ENCODE measurements around the gene NTRK1.

NTRK1 gene

DNA sequence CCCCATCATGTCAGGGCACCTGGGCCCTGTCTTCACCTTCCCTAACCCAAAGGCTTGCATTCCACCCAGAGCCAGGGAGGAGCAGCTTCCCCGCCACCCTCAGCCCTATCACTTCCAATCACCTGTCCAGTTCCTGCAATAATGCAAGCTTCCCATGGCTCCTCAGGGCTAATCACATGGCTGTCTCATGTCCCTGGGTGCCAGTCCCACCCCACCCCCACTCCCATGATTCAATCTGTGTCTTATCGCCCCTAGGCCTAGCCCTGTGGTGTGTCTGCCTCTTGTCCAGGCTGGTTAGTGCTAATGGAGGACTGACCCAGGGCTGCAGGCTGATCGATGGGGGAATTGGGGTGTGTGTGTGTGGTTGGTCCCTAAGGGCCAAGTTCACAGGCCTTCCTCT, 21.9 kb downstream of the NTRK1 start:
- Histone ChIP-seq H3K9ac (no peak overlapping the region), H3K4me3 (ENCODE audit: low read depth, low read length) (no peak overlapping the region), H3K36me3 (ENCODE audit: control insufficient read depth, insufficient read depth, low read length) (no peaks in the 10 kb centered on the region), H3K4me1 (no peaks in the 10 kb centered on the region), H2AFZ (no peak overlapping the region), H3K4me2 (ENCODE audit: low read length) (no peak overlapping the region), H3K27ac (no peak overlapping the region), H3K79me2 (no peaks in the 10 kb centered on the region), H3K9me3 (ENCODE audit: control insufficient read depth, low read length) (no peaks in the 10 kb centered on the region), H3K27me3 (ENCODE audit: control insufficient read depth, insufficient read depth, low read length) (no peaks in the 10 kb centered on the region)
- TF ChIP-seq, protein P1, sequence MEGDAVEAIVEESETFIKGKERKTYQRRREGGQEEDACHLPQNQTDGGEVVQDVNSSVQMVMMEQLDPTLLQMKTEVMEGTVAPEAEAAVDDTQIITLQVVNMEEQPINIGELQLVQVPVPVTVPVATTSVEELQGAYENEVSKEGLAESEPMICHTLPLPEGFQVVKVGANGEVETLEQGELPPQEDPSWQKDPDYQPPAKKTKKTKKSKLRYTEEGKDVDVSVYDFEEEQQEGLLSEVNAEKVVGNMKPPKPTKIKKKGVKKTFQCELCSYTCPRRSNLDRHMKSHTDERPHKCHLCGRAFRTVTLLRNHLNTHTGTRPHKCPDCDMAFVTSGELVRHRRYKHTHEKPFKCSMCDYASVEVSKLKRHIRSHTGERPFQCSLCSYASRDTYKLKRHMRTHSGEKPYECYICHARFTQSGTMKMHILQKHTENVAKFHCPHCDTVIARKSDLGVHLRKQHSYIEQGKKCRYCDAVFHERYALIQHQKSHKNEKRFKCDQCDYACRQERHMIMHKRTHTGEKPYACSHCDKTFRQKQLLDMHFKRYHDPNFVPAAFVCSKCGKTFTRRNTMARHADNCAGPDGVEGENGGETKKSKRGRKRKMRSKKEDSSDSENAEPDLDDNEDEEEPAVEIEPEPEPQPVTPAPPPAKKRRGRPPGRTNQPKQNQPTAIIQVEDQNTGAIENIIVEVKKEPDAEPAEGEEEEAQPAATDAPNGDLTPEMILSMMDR (IDR thresholded peaks at IDR 0.05): no peak

DNA sequence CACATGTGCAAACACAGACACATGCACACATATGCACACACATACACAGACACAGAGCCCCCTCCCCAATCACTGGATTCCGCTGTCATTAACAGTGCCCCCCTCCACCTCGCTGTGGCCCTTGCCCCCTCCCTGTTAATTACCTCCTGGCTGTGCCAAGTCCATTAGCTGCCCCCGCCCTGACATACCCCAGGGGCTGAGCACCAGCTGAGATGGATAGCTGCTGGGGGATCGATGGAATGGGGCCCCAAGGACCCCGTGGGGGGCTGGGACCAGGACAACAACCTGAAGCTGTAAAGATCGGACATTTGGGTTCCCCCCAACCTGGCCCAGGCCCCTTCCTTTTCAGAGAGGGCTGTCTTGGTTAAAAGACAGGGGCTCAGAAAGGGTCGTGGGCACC, 23.3 kb downstream of the NTRK1 start:
- Histone ChIP-seq H3K9ac (no peak overlapping the region), H3K79me2 (no peaks in the 10 kb centered on the region), H3K4me2 (ENCODE audit: low read length) (no peak overlapping the region), H2AFZ (no peak overlapping the region), H3K4me1 (no peaks in the 10 kb centered on the region), H3K4me3 (ENCODE audit: low read depth, low read length) (no peak overlapping the region), H3K27me3 (ENCODE audit: control insufficient read depth, insufficient read depth, low read length) (no peaks in the 10 kb centered on the region), H3K9me3 (ENCODE audit: control insufficient read depth, low read length) (no peaks in the 10 kb centered on the region), H3K36me3 (ENCODE audit: control insufficient read depth, insufficient read depth, low read length) (no peaks in the 10 kb centered on the region), H3K27ac (no peak overlapping the region)
- TF ChIP-seq, protein P1 (IDR thresholded peaks at IDR 0.05): no peak

DNA sequence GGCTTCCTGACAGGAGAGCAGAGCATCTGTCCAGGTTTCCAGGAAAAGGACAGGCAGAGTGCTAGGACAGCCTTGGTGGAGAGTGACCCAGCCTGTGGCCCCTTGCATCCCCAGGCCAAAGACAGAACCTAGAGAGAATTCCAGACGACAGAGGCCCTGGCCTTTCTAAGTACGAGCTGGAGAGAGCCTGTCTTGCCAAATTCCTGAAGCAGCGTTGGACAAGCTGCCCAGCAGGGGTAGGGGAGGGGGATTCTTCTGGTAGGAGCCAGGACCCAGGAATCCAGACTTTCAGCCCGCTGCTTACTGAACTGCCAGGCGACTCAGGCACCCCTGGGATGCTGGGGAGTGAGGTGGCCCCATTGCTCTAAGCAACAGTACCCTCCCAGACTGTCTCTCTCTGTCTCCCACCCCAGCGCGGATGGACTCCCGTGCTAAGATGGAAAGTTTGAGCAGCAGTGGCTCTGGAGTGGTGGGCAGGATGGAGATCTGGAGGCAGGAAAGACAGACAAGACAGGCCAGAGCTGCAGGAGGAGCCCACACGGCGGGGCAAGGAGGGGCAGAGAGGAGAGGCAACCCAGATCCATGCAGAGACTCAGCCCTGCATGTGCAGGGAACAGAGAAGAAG, 24.0 kb downstream of the NTRK1 start:
- Histone ChIP-seq H3K9me3 (ENCODE audit: control insufficient read depth, low read length) (no peaks in the 10 kb centered on the region), H3K9ac (no peak overlapping the region), H3K36me3 (ENCODE audit: control insufficient read depth, insufficient read depth, low read length) (no peaks in the 10 kb centered on the region), H3K79me2 (no peaks in the 10 kb centered on the region), H3K4me2 (ENCODE audit: low read length) (no peak overlapping the region), H3K4me1 (no peaks in the 10 kb centered on the region), H3K4me3 (ENCODE audit: low read depth, low read length) (no peak overlapping the region), H3K27ac (no peak overlapping the region), H2AFZ (no peak overlapping the region), H3K27me3 (ENCODE audit: control insufficient read depth, insufficient read depth, low read length) (no peaks in the 10 kb centered on the region)
- TF ChIP-seq, protein P1 (IDR thresholded peaks at IDR 0.05): no peak

DNA sequence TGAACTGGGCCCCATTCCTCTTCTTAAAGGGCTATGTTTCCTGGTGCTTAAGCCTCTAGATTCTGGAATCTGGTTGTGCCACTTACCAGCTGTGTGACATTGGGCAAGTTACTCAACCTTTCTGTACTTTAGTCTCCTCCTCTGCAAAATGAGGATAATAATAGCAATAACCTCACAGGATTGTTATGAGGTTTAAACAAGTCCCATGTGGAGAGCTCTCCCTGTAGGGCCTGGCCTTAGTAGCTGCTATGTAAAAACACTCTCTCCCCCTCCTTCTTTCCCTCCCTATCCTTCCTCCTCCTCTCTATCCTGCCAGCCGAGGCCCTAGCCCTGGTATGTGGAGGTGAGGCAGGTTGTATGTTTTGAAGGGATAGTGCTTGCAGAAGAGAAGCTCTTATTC, 24.6 kb downstream of the NTRK1 start:
- no peak overlapping the region for H3K9ac ChIP-seq
- H2AFZ ChIP-seq: no peak overlapping the region
- no peaks in the 10 kb centered on the region for H3K79me2 ChIP-seq
- H3K27me3 ChIP-seq (ENCODE audit: control insufficient read depth, insufficient read depth, low read length): no peaks in the 10 kb centered on the region
- no peaks in the 10 kb centered on the region for H3K9me3 ChIP-seq (ENCODE audit: control insufficient read depth, low read length)
- H3K36me3 ChIP-seq (ENCODE audit: control insufficient read depth, insufficient read depth, low read length): no peaks in the 10 kb centered on the region
- no peak overlapping the region for H3K4me3 ChIP-seq (ENCODE audit: low read depth, low read length)
- H3K27ac ChIP-seq: no peak overlapping the region
- no peak overlapping the region for H3K4me2 ChIP-seq (ENCODE audit: low read length)
- H3K4me1 ChIP-seq: no peaks in the 10 kb centered on the region
- TF ChIP-seq, protein P1 (IDR thresholded peaks at IDR 0.05): no peak

DNA sequence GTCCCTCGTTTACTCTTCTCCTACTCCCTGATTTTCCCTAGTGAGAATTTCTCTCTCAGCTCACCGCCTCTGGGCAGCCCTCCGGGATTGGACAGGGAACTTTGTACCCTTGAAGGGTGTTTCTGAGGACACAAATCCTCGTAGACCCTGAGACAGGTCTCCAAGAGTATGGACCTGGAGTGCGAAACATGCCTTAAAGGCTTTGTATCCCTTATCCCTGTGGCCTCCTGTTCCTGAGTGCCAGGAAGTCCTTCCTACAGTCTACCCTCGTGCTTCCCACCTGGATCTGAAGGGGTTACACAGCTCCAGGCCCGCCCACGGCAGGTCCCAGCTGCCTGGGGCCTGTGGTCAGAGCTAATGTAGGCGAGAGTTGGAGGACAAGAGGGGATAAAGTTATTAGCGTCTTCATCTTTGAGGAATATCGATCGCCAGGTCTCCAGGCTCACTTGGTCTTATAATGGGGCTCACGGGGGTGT, 25.3 kb downstream of the NTRK1 start:
- Histone ChIP-seq H3K4me2 (ENCODE audit: low read length) (no peak overlapping the region), H3K79me2 (no peaks in the 10 kb centered on the region), H3K9me3 (ENCODE audit: control insufficient read depth, low read length) (no peaks in the 10 kb centered on the region), H3K4me1 (no peaks in the 10 kb centered on the region), H2AFZ (no peak overlapping the region), H3K27me3 (ENCODE audit: control insufficient read depth, insufficient read depth, low read length) (no peaks in the 10 kb centered on the region), H3K9ac (no peak overlapping the region), H3K36me3 (ENCODE audit: control insufficient read depth, insufficient read depth, low read length) (no peaks in the 10 kb centered on the region), H3K27ac (no peak overlapping the region), H3K4me3 (ENCODE audit: low read depth, low read length) (no peak overlapping the region)
- TF ChIP-seq, protein P1 (IDR thresholded peaks at IDR 0.05): no peak

Measured in parathyroid adenoma (tissue), 2 donors.